RPMI8226 (cell line): ENCODE data around the gene ZNF862.

ENCODE experiments used
- DNase-seq: peaks from one replicate; pipeline ENCODE4 v3.0.0-alpha.2; 2015

ZNF862 gene

DNA sequence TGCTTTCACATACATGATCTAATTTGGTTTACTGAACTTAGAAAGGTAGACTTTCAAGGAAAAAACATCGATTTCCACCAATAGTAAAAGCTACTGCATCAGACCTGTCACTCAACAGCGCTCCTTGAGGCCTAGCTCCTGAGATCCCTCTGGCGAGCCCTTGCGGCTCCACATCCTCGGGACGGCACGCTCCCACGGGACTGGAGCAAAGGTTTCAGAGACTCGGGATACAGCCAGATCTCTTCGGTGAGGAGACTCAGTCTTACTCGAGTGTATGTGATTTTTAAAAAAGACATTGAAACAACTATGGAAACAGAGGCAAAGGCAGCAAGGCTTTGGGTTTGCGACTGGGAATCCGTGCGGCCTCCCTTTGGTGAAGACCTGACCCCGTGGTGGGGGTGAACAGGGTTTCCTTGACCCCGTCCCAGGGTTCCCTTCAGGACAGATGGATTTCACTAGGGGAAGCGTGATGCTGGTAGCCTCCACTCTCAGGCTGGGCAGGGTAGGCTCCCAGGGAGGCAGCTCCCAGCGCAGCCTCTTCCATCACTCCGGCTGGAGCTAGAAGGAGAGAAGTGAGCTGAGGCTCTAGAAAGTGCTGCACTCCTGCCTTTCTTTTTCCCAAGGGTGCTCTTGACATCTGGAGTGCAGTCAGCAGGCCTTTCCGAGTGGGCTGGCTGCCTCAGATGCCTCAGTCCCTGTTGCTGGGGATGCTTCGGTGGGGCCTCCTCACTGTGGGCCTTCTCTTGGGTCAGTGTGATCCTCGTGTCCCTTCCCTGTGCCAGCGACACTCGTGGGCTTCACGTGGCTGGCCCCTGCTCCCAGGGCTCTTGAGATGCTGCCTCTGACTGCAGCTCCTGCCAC, 29.8 kb downstream of the ZNF862 start:
- DNase-seq: no peak

DNA sequence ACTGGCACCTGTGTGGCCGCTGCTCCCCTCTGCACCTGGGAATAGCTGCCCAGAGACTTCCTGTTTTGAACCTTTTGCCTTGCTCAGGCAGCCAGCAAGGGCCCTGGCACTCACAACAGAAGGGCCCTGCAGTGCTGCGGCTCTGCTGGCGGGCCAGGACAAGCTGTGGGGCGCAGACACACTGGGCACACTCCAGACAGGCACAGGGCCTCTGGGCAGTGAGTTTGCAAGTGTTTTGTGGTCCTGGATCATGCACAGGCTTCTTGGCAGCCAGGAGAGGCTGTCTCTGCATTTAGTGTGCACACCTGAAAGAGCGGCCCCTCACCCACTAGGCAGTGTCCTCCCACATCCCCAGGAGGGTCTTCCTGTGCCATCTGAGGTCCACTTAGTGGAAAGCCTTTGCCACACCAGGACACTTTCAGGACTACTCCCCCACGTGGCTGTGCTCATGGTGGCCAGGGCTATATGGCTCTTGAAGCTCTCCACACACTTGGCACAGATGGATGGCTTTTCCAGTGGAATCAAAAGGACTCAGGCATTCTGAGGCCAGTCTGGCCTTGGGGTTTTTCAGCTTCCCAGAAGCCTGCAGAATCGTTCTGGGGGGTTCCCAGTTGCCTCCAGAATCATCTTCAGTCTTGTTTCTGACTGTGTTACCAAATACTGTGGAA, 30.6 kb downstream of the ZNF862 start:
- peak; percentile 90 for DNase-seq

DNA sequence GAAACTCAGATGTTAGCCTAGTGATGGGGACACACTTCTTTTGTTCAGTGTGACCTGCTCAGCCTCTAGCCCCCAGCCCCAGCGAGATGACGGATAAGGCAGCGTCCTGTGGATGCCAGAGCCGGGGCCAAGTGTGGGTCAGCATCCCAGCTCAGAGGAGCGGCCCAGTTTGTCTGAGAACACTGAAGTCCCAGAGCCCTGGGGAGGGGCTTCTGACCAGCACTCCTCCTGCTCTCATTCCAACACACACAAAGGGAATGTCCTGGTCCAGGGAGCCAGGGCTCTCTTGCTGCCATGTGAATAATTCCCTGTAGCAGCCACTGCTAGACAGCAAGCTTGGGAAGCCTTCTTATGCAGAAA, 31.1 kb downstream of the ZNF862 start:
- no peak for DNase-seq

DNA sequence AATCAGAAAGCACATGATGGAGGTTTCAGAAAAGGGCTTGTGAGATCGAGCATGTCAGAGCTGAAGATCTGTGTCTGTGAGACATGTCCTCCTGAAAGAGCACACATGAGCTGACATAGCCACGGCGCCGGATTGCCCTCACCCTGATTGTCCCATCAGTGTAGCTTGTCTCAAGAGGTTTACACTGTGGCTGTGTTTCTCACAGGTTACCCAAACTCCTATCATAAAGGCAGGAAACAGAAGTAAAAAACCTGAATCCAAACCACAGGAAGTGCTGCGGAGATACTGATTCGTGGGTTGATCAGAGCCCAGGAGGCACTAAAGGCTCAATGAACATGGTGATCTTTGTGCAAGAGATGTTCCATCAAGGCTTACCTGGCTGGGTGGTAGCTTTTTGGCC, 31.7 kb downstream of the ZNF862 start:
- no peak for DNase-seq

DNA sequence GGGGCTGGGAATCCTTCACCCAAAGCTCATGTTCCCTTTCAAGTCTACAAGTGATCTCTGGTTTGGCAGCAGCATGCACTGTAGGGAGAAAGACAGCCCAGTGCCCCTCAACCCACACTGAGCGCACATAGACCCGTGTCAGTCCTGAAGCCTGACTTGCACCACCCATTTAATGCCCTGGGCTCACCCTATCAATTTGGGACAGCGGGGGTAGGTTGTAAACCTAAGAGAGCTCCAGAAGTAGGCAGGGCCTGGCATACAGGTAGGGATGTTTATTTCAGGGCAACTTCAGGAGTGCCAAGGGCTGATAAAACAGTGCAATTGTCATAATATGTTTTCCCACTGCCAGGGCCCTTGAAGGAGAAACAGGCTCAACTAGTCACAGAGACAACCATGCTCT, 32.1 kb downstream of the ZNF862 start:
- DNase-seq: no peak

DNA sequence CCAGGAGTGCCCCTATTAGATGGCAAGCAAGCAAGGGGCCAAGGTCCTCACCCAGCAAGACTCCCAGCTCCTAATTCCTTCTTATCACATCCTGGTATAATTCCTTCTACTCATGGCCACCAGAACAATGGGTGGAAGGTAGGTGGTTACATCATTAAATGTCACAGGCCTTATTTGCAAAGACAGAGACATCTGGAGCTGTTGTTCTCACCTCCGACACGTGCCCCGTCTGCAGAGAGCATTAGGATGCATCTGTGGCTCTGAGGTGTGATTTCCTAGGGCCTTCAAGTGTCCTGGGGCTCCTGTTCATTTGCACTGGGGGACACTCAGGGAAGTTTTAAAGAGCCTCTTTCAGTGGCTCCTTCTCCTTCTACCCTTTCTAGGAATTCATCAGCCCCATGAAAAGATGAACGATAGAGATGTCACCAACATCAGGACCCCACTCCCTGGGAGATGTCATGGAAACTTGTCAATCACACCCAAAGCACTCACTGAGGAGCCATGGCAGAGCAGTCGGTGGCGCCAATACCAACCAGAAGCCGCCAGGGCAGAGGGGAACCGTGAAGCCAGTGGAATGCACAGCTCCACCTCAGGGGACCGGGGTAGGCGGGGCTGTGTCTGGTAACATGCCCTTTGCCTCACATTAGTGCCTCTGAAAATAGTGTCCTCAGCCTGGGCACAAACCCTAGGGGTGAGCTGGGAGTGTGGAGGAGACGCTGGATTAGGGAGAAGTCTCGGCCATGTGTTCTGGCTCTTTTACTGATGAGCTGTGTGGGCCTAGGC, 32.7 kb downstream of the ZNF862 start:
- no peak for DNase-seq

DNA sequence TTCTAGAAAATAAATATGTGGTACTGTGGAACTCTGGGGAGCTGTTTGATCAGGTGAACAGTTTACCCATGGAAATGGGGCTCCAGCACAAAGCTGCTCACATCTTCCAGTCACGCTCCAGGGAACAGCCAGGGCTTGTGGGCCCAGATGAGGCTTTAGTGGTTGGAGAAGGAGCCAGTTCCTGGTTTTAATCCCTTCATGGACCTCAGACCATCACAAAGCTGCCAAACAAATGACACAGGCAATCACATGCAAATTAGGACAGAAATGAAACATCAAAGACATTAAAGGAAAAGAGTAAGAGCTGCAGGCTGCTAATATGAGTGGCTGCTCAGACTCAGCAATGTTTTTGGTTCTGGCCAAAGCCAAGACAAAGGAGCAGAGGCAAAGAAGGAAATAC, 33.4 kb downstream of the ZNF862 start:
- no peak for DNase-seq

DNA sequence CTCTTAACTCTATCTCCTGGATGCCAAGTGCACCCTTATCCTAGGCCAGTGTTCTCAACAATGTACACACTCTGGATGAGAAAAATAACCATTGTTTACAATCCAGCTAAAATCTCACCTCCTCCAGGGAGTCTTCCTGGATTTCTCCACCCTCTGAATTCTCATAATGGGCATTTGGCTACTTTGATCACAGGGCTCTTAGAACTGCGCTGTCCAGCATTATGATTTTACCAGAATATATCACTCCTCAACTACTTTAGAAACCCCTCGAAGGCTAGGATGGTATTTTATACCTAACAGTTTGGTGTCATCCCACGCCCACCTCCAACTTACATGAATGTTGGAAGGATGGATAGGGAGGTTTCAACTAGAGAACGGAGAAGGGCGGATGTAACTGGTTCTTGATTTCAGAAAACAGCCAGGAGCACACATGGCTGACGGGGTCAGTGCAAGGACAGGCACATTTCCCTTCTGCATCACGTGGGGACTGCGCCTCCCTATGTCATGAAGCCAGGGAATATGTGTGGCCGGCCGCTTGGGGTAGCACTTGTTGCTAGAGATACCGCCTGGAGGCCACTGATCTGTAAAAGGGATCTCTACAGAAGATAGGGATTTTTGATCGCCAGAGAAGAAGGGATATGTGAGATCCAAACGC, 34.4 kb downstream of the ZNF862 start:
- DNase-seq: peak; percentile 22

DNA sequence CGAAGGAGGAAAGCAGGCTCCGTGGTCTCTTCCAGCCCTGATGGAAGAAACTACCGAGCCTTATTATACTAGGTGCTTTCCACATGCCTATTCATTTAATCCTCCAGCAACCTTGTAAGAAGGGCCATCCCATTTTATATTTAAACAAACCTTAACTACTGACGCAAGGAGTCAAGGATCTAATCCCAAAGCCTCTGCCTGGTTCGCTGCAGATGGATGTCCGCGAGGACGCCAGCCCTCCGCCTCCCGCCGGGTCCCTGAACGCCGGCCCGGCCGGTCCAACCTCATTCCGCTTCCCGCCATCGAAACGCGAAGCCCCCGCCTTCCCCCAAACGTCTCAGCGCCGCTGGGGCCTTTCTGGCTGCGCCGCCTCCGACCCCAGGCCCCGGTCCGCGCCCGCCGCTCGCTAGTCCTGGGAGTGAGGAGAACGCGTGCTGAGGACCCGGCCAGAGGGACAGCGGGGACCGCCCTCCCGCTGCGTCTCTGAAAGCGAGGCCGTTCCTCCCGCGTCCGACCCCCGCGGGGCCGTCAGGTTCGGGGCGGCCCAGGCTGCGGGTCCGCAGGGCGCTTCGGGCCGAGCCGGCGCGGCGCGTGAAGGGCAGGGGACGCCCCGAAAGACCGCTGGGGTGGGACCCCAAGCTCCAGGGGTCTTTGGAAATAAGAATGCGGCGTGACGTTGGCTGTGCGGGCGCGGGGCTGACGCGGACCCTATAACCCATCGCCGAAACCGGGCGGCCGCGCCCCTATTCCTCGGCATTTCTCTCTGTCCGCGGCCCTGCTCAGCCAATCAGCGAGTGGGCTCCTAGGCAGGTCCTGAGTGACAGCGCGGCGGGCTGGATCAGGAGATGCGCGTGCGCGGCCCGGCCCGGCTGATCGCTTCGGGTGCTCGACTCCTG, 35.1 kb downstream of the ZNF862 start, which contains the start of gene ATP6V0E2:
Gene ATP6V0E2, plus strand, starts transcription at position 896 of the 896 bp plus-strand sequence. CDS start 97 bp downstream, outside the sequence.
- DNase-seq: peak; percentile 97

DNA sequence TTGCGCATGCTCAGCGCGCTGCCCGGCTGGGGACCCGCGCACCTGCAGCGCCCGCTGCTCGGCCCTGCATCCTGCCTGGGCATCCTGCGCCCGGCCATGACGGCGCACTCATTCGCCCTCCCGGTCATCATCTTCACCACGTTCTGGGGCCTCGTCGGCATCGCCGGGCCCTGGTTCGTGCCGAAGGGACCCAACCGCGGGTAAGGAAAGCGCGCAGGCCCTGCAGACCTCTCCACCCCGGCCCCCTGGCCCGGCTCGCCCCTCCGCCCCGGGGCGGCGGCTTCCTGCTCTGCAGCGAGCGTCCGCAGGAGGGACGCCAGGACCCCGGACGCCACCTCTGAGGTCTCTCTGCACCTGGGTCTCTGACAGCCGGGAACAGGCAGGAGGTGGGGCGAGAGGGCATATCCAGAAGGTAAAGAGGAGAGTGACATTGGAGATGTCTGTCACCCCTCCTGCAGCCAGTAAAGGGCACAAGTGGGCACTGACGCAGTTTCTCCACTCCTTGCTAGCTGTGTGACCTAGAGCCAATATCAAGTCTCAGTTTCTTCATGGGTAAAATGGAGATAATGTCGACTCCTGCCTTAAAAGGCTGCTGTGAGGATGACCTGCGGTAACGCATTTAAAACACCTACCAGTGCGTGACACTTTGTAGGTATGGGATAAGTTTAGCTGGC, 35.9 kb downstream of the ZNF862 start:
- DNase-seq: no peak

DNA sequence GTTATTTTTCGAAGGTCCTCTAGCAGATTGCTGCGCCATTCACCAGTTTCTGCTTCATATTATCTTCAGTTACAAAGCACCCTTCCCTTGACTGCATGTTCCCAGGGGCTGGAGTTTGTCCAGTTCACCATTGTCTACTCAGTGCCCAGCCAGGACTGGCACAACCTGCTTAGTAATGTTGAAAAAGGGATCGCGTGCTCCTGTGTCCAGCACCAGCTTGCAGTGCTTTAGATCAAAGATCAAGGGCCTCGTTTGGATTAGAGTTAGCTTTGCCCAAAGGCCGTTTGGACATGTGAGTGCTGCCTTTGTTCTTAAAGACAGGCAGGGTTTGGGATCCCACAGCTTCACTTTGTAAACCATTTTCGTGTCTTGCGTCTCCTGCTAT, 36.5 kb downstream of the ZNF862 start:
- DNase-seq: peak; percentile 2

DNA sequence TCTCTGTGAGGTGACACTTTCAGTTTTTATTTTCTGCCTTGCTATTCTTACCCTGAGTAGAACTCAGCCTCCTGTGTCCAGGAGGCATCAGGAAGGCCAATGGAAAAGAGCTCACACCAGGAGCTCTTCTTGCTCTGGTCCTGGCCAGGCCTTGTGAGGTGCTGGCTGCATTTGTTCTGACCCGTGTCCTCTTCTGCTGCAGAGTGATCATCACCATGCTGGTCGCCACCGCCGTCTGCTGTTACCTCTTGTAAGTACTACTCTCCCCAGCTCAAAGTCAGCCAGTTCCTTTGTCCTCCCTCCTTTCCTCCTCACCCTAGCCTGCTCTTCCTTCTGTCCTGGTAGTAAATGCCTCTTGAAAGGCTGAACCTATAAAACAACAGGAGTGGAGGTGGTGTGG, 37.2 kb downstream of the ZNF862 start:
- DNase-seq: peak; percentile 1

DNA sequence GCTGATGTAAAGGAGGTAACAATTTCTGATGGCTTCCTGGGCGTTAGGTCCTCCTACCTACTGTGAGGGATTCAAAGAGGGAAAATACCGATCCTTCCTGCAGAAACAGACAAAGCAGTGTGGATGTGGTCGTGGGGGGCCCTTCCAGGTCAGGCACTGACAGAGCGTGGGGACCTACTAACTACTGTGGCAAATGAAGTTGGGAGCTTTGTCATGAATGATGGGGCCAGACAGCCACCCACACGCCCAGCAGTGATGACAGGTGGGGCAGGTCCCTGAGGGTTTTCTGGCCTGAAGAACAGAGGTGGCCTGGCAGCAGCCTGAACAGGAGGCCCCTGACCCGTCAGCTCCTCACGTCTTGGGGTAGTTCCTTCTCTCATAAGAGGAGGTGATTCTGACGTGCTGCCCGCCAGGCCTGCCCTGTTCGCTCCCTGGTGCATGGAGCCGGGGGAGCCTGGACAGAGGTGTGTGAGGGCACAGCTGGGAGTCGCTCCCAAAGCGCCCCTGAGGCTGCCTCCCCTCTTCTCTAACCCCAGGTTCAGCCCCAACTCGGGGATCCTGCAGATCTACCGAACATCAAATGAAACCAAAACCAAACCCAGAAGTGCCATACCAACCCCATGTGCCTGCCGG, 39.8 kb downstream of the ZNF862 start:
- DNase-seq: peak; percentile 2

DNA sequence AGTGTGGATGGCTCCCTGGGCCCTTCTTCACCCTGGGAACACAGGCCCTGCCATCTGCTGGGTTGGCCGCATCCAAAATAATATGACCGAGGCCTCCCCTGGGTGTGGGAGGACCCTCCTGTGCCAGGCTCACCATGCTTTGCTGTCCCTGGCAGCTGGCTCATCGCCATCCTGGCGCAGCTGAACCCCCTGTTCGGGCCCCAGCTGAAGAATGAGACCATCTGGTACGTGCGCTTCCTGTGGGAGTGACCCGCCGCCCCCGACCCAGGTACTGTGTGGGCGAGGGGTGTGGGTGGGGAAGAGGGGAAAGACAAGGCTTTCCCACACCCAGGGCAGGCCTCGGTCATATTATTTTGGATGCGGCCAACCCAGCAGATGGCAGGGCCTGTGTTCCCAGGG, 40.3 kb downstream of the ZNF862 start:
- peak; percentile 1 for DNase-seq

DNA sequence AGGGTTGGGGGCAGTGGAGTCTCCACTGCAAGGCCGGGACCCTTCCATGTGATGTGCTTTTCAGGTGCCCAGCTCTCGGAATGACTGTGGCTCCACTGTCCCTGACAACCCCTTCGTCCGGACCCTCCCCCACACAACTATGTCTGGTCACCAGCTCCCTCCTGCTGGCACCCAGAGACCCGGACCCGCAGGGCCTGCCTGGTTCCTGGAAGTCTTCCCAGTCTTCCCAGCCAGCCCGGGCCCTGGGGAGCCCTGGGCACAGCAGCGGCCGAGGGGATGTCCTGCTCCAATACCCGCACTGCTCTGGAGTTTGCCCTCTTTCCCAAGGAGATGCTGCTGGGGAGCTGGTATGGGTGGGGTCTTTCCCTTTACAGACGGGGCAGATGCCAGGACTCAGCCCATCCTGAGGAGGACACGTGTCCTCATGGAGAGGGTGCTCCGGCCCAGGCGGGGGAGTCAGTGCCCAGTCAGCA, 41.1 kb downstream of the ZNF862 start:
- DNase-seq: peak; percentile 1

DNA sequence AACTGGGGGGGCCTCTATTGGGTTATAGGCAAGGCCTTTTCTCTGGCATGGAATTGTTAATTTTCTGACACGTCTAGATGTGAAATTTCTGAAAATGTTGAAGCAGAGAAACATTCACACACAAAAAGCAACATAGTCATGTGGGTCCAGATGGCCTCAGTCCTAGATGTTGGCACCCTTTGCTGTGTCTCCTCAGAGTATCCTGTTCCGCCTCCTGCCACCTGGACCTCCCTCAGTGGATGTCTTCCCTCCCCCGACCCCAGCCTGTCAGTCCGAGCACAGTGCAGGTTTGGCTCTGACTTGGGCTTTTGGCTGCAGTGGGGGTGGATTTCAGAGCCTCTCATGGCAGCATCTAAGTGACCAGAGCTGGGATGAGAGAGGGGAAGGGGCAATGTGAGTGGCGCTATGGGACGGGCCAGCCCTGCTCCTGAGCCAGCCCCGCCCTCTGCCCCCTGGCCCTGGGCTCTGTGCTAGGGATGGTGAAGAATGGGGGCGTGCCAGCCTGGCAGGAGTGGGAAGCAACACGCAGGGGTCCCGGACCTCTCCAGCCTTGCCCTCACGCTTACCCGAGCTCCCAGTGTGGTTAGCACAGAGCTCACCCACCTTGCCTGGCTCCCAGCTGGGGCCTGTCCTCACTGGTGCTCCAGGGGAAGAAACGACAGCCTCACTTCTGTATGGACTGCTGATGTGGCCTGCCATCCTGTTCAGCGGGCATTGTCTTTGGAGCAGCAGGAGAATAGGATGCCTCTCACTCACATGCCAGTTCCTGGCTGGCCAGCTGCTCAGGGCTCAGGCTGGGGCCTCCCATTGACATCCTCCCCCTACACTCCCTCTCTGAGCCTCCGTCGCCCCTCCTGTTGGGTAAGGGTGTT, 41.8 kb downstream of the ZNF862 start:
- DNase-seq: peak; percentile 1

DNA sequence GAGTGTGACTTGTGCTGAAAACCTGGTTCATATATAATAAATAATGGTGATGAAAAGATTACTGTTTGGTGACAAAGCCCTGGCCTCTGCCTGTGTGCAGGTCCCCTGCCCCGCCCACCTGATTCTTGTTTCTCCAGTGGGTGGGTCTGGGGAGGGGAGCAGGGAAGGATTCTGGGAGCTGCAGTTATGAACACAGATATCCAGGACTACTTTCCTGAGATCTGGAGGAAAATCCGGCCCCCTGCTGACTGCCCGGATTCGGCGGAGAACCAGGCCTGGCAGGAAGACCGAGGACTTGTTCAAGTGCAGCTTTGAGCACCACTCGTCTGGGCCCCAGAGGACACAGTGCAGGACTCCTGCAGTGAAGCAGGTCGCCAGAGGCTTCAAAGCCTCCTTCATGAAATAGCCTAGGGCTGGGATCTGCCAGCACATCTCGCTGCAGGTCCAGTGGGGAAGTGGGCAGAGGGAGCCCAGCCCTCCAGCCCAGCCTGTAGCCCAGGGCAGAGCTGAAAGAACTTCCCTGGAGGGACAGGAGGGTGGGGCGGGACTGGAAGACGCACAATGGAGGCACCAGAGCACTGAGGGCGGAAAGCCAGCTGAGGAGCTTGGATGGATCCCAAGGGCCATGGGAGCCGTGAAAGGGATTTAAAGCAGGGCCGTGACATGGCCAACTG, 42.6 kb downstream of the ZNF862 start:
- DNase-seq: peak; percentile 0

DNA sequence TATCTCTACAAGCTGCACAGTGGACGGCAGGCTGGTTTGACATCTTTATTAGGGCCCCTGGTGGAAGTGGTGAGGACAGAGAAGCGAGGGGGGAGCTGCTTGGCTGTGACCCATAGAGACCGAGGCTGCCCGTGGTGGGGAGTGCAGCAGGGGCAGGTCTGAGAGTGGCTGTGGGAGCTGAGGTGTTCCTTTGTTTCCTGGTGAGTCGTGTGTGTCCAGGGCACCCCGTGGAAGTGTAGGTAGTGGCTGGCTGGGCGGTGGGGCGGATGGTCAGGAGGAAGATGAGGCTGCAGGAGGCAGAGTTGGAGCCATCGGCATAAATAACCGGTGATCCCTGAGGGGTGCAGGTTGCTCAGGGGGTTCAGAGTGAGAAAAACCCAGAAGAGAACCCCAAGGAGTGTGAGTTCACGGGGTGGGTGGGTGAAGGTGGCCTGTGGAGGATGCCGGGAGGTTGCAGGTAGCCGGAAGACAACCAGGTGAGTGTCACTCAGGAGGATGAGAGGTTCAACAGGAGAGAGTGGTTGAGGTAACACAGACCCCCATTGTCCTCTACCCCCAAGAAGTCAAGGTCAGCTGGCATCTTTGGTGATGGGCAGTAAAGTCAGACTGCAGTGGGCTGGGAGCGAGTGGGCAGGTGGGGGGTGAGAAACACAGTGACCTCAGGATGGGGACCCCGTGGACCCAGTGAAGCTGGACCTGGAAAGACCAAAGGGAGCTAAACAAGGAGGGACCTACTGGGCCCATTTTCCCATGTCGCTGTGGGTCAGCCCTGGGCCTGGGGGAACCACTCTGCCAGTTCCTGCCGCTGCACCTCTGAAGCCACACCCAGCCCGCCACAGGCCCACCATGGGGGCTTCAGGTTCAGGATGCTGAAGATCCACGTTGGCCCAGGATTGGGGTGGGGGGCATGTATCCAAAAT, 43.4 kb downstream of the ZNF862 start:
- peak; percentile 2 for DNase-seq
